GM18505 (cell line): ENCODE measurements around the gene DBX1.

Experiments used
- ATAC-seq: cut with Tn5 transposase; IDR thresholded peaks from one replicate; pipeline ENCODE4 v1.9.1; 2021; ENCODE audit not compliant: unreplicated experiment
- POLR2A ChIP-seq: IDR thresholded peaks from 4 replicates; pipeline ENCODE4 v1.6.1; 2011; ENCODE audit warnings: borderline replicate concordance; ENCODE audit not compliant: insufficient read depth, insufficient read length; ENCODE audit errors: extremely low read depth

The DBX1 gene

DNA sequence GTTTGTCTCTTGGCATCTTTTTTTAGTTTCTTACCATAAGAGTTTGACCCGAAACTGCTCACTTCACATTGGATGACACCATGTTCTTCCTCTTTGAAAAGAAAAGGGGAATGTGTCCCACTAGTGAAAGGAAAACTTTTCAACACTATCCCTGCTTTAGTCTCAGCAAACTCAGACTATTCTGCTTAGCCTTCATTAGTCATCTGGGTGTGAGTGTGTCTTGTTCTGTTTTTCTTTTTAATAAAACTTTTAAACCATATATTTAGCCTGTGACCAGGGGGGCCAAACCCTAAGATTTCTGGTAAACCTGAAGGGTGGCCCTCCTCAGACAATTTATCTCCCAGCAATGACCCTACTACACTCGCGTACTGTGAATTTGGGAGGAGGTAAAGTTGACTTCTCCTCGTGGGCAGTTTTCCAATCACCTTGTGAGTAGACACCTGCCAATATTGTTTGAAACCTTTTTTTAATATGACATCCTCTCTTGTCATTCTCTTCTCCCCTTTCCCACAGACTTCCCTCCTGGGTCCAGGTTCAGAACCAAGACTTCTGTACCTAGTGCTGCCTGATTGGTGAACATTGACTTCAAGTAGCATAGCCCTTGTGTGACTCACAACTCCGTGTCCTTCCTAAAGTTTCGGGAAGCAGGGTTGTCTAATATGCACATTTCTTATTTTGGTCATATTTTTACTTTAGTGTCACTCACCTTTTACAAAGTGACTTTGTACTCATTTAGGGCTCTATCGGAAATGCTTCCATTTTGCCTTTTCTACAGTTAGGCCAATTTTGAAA lies 39.9 kb downstream of the DBX1 start:
- no peak for TF ChIP-seq POLR2A
- no peak for ATAC-seq

GRCh38 chr11:20119315-20119714 lies 41.0 kb downstream of the DBX1 start:
- no peak for TF ChIP-seq POLR2A

DNA sequence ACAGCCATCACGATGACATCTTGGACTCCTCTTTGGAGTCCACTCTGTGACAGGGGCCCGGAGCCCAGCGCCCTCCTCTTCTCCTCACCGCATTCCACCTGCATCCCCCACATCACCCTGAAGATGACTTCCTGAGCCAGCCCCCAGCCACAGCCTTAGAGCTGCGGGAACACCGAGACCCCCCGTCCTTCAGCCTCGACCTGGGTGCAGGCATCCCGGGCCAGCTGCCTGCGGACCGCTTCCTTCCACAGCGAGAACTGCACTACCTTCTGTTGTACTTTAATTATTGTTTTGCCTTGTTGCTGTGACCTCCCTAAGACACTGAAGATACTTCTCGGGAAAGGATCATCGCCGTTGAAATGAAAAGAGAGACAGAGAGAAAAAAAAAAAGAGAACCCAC lies 42.1 kb downstream of the DBX1 start:
- TF ChIP-seq POLR2A = no peak
- ATAC-seq = no peak

More at GRCh38 chr11:20119315-20119714, 41.0 kb downstream of the DBX1 start:
- no peak for ATAC-seq

DNA sequence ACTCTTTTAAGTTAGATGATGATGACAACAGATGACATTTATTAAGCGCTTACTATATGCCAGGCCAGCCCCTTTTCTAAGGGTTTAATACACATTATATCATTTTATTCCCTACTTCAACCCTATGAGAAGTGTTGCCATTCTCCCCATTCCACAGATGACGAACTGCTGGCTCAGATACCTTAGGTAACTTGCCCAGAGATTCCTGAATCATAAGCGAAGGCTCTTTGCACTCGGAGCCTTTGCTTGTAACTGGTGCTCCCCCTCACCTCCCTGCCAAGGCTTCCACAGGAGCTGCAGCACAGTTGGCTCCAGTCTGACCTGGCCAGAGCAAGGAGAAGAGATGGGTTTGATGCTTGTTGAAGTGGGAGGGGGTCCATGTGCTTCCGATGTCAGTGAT lies 43.0 kb downstream of the DBX1 start:
- no peak for TF ChIP-seq POLR2A
- ATAC-seq = no peak

DNA sequence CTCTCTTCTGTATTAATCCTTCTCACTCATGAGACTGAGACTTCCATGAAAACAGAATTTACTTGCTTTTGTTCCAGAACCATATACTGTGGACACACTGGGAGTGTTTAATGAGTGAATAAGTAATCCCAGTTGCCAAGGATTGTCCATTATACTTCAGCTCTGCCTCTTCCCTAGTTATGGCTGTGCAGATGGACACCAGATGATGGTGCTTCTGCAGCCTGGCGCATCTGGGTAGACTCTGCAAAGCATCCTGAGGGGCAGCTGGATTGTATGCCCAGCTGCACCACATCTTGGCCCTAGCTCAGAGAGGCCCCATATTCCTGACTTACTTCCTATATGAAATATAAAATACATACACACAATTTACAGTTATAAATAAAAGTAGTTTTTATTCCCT lies 43.5 kb downstream of the DBX1 start:
- no peak for TF ChIP-seq POLR2A
- ATAC-seq = no peak

DNA sequence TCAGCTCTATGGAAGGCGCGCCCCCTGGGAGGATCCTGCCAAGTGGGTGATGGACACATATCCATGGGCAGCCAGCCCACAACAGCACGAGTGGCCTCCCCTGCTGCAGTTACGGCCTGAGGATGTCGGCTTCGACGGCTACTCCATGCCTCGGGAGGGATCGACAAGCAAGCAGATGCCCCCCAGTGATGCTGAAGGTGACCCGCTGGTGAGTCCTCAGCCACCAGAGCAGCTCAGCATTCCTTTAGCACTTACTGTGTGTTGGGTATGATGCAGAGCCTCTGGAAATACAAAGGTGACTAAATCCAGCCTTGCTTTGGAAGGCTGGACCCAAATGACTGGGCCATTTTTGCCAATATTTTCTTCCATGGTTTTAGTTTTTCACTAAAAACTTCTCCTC lies 45.7 kb downstream of the DBX1 start:
- ATAC-seq = no peak
- TF ChIP-seq POLR2A = no peak

DNA sequence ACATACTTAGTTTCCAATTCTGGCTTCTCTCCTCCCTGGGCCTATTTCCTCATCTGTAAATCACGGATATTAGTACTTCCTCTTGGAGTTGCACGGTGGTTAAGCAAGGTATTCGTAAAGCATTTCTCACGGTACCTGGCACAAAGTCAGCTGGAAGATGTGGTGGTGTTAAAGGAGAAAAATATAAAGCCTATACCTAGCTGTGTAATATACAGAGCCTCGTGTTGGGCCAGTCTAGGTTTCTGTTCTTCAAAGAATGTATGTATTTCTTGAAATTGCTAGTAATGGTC lies 47.2 kb downstream of the DBX1 start:
- no peak for ATAC-seq
- TF ChIP-seq POLR2A = no peak

DNA sequence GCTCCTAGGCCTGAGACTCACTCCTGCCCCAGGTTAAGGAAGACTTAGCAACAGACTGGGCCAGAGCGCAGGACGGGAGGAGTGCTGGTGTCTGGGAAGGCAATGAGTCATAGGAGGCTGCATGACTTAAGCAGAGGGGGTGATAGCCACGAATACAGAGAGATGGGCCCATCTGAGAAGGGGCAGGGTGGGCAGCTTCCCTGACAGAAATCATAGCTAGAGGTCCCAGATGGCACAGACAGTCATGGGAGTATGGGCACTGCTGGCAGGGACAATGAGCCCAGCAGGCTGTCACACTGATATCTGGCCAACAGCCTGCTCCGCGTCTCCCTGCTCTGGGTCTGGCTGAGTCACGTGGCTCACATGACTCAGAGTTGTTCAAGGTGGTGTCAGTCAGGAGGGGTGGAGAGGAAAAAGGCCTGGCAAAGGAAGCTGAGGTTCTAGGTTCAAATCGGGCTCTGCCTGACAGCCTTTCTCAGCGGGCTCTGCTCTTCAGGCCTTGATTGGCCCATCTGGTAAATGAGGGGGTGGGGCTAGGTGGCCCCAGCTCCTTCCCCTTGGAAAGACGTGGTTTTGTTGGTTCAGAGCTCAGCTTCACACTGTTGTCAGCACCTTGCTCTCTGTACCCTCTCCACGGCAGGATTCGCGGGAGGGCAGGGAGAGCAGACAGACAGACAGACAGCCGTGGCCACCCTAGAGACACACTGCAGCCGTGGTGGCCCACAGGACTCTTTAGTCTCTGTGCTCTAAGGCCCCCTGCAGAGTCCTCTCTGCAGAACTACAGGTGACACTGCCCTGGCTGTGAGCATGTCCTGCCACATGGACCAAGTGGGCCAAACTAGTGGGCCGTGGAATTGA lies 47.8 kb downstream of the DBX1 start:
- no peak for TF ChIP-seq POLR2A
- ATAC-seq = no peak

- ATAC-seq = no peak
- TF ChIP-seq POLR2A = no peak
Observed at GRCh38 chr11:20111871-20112270, 48.4 kb downstream of the DBX1 start.

- peak; percentile 79 for ATAC-seq
- TF ChIP-seq POLR2A = no peak
Observed at GRCh38 chr11:20110908-20111669, 49.2 kb downstream of the DBX1 start.

DNA sequence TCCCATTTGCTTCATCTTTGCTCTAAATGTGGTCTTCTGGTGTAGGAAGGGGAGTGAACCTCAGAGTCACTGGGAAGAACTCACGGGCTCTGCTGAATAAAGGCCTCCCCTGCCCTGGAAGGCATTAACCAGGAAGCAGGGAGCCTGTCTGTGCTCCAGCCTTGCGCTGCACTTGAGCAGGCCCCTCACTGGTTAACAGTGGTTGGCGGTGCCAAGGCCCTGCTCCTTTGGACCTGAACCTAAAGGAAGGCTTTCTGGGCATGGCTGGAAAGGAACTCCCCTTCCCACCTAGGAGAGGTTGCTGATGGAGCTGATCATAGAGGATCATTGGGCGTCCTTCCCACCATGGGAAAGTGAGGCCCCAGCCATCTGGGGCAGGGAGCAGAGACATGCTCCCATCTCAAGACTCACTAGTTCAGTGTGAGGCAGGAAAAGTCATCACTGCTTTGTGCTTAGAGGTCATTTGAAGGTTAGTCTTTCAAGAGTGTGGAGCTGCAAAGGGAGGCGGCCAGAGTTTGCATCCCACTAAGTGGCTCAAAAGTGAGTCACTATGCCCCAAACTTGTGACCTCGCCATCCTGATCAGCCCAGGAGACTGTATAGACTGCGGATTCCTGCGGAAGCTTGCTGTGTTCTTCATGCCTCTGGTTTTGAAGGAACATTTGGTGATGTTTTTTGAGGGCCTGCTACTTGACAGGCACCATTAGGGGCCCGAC lies 50.4 kb downstream of the DBX1 start:
- TF ChIP-seq POLR2A = no peak
- no peak for ATAC-seq
